Memory B cell (primary cell): Measurements from ENCODE around the gene MND1.
A peak's percentile ranks its signal among the peaks of the same experiment; 100 is the strongest.

Source experiments
- ATAC-seq: fragments of 150-1000 bp; cut with Tn5 transposase; 2 replicates; pipeline ENCODE4 v1.10.0; 2021; ENCODE audit warnings: low read depth, mild to moderate bottlenecking, moderate library complexity
- DNase-seq, 2 donors: peaks; one replicate each; pipeline ENCODE4 v3.0.0; 2022; ENCODE audit warnings: low spot score in 2 of 2
- H3K27ac Mint-ChIP-seq: one replicate; pipeline ENCODE4 v1.8.0; 2022; ENCODE audit warnings: mild to moderate bottlenecking, moderate library complexity, mixed read lengths
- H3K27me3 Mint-ChIP-seq: one replicate; pipeline ENCODE4 v1.8.0; 2022; ENCODE audit warnings: mixed read lengths
- H3K36me3 Mint-ChIP-seq: one replicate; pipeline ENCODE4 v1.8.0; 2022; ENCODE audit warnings: mild to moderate bottlenecking, mixed read lengths
- H3K4me1 Mint-ChIP-seq: one replicate; pipeline ENCODE4 v1.8.0; 2022; ENCODE audit warnings: mixed read lengths
- H3K4me3 Mint-ChIP-seq: one replicate; pipeline ENCODE4 v1.8.0; 2022; ENCODE audit warnings: mild to moderate bottlenecking, moderate library complexity, mixed read lengths
- H3K9me3 Mint-ChIP-seq: one replicate; pipeline ENCODE4 v1.8.0; 2022; ENCODE audit warnings: mixed read lengths

The MND1 gene

DNA sequence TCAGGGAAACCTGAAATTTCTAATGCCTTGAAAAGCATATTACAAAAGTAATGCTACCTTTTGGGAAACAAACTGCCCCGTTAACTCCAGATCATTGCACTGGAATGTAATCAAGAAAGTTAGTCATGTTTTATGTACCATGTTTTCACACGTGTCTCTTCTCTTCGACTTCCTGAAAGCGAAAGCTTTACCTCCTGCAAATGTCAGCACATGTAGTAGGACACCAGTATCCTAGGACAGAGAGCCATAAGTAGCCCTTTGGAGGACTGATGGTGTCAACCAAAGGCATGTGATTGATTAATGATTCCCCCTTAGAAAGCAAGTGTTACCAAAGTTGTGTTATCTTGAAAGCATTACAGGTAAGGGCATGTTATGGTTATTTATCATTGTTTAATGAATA is 8.8 kb upstream of the MND1 start:
- Mint-ChIP-seq H3K4me3 (no peak overlapping the region), H3K27me3 (no peaks in the 10 kb centered on the region), H3K9me3 (no peaks in the 10 kb centered on the region), H3K27ac (no peak overlapping the region), H3K4me1 (no peaks in the 10 kb centered on the region), H3K36me3 (no peaks in the 10 kb centered on the region)
- DNase-seq, result no peak
- no peak for ATAC-seq

- H3K36me3 Mint-ChIP-seq, result no peaks in the 10 kb centered on the region
- ATAC-seq (no peak), DNase-seq (no peak)
- H3K9me3 Mint-ChIP-seq, result no peaks in the 10 kb centered on the region
- no peak overlapping the region for H3K4me3 Mint-ChIP-seq
- H3K27ac Mint-ChIP-seq, result no peak overlapping the region
- peaks cover 10% of the 10 kb centered on the region for H3K4me1 Mint-ChIP-seq
- H3K27me3 Mint-ChIP-seq, result no peaks in the 10 kb centered on the region
Measured at GRCh38 chr4:153337686-153338085, 6.8 kb upstream of the MND1 start.

GRCh38 chr4:153341575-153342090 is 2.9 kb upstream of the MND1 start:
- DNase-seq (no peak), ATAC-seq (no peak)
- Mint-ChIP-seq H3K27ac (no peak overlapping the region), H3K36me3 (no peaks in the 10 kb centered on the region), H3K4me1 (peaks cover 10% of the 10 kb centered on the region), H3K4me3 (no peak overlapping the region), H3K9me3 (no peaks in the 10 kb centered on the region), H3K27me3 (no peaks in the 10 kb centered on the region)

- Mint-ChIP-seq H3K9me3 (no peaks in the 10 kb centered on the region), H3K36me3 (no peaks in the 10 kb centered on the region), H3K27me3 (no peaks in the 10 kb centered on the region), H3K27ac (no peak overlapping the region), H3K4me3 (peak overlapping the region; percentile 59), H3K4me1 (peaks cover 12% of the 10 kb centered on the region)
- DNase-seq, result no peak
- no peak for ATAC-seq
Measured at GRCh38 chr4:153342751-153343552, 1.5 kb upstream of the MND1 start.

DNA sequence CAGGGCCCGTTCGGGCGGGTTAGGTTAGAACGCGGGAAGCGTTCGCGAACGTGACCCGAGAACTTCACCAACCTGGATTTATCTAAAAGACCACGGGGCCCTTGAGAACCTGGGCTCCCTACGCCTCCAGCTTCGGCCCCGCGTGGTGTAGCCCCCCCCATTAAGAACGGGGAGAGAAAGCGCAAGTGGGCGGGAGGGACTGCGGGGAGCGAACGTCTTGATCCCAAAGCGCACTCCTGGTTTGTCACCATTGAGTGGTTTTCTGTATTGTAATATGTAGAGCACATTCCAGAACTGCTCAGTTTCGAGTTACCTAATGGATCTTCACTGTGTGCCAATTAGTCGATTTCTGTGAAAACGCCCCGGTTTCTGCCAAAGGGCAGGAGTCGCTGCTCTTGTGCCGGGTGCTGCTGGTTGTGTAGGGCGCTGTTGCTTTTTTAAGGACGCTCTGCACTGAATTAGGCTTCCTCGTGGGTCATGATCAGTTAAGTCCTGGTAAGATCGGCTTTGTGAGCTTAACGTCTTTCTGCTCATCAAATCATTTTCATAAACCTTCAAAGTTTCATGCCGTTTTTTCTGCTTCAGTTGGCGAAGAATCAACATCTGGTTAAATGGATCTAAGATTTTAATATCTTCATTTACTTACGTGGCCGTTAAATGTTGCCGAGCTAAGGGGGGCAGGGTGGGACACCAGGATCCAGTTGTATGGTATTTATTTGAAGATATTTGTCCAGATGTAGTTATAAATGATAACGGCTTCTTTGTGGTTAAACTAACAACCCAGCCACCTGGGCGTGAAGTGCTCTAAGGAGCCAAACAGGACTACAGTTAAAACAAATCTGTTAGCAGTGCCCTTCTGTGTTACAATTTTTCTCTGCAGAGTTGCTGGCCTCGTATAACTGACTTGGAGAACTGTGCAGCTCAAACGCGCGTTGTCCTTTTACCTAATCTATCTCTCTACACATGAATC is 809 bp downstream of the MND1 start:
- Mint-ChIP-seq H3K27ac (peak overlapping the region; percentile 65), H3K27me3 (no peaks in the 10 kb centered on the region), H3K36me3 (no peaks in the 10 kb centered on the region), H3K4me1 (peaks cover 16% of the 10 kb centered on the region), H3K4me3 (peak overlapping the region; percentile 92), H3K9me3 (no peaks in the 10 kb centered on the region)
- peak; percentile 41 for ATAC-seq
- DNase-seq, result peak; percentile 22 to 38

- DNase-seq (no peak), ATAC-seq (no peak)
- H3K27me3 Mint-ChIP-seq, result no peaks in the 10 kb centered on the region
- no peak overlapping the region for H3K4me3 Mint-ChIP-seq
- H3K9me3 Mint-ChIP-seq, result no peaks in the 10 kb centered on the region
- H3K4me1 Mint-ChIP-seq, result peaks cover 16% of the 10 kb centered on the region
- H3K36me3 Mint-ChIP-seq, result no peaks in the 10 kb centered on the region
- H3K27ac Mint-ChIP-seq, result no peak overlapping the region
Measured at GRCh38 chr4:153346031-153346430, 1.5 kb downstream of the MND1 start.

GRCh38 chr4:153346563-153346962 is 2.1 kb downstream of the MND1 start:
- Mint-ChIP-seq H3K36me3 (no peaks in the 10 kb centered on the region), H3K9me3 (no peaks in the 10 kb centered on the region), H3K4me3 (no peak overlapping the region), H3K27me3 (no peaks in the 10 kb centered on the region), H3K4me1 (peaks cover 12% of the 10 kb centered on the region), H3K27ac (no peak overlapping the region)
- no peak for ATAC-seq
- no peak for DNase-seq

DNA sequence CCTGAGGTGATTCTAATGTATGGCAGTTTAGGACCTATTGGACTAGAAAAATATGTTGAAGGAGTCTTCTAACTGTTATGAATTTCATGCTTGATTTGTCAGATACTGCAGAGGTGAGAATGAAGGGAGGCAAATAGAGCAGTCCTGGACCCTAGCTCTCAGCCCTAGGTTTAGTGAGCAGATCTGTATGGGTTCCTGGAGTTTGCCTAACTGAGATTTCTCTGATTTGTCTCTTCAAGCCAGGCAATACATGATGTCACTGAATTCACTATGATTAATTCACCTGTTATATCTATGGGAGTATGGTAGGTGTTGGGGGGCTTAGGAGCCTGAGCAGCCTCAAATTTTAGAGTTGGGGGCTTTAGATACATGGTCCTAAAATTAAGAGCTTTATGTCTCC is 2.6 kb downstream of the MND1 start:
- Mint-ChIP-seq H3K4me3 (no peak overlapping the region), H3K27me3 (no peaks in the 10 kb centered on the region), H3K4me1 (peaks cover 8% of the 10 kb centered on the region), H3K36me3 (no peaks in the 10 kb centered on the region), H3K9me3 (no peaks in the 10 kb centered on the region), H3K27ac (no peak overlapping the region)
- ATAC-seq, result no peak
- no peak for DNase-seq

- Mint-ChIP-seq H3K4me1 (peaks cover 6% of the 10 kb centered on the region), H3K9me3 (no peaks in the 10 kb centered on the region), H3K4me3 (no peak overlapping the region), H3K27ac (no peak overlapping the region), H3K36me3 (no peaks in the 10 kb centered on the region), H3K27me3 (no peaks in the 10 kb centered on the region)
- DNase-seq (no peak), ATAC-seq (no peak)
Measured at GRCh38 chr4:153348006-153348405, 3.5 kb downstream of the MND1 start.

DNA sequence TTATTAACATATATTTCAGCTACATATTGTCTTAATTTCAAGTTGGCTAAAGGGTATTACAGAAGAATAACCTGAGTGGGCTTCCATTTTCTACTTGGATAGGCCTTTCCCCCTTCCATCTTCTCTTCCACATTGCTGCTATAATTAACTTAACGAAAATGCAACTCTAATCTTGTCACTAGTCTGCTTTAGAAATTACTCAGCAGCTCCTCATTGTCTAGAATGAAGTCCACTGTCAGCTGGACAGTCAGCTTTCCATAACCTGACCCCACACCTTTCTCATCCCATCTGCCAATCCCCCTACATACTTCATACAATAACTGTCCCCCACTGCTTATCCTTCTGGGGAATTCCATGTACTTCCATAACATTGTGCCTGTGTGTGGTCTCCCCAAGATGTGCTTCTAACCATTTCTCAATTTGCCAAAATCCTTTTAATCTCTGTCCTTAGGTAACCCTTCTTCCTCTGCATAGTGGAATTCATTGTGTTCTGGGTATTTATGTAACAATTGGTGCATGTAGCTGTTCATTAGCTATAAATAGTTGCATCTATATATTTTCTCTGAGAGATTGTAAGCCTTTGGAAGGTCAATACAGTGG is 4.8 kb downstream of the MND1 start:
- no peaks in the 10 kb centered on the region for H3K27me3 Mint-ChIP-seq
- no peak for DNase-seq
- peaks cover 6% of the 10 kb centered on the region for H3K4me1 Mint-ChIP-seq
- no peaks in the 10 kb centered on the region for H3K36me3 Mint-ChIP-seq
- H3K4me3 Mint-ChIP-seq, result no peak overlapping the region
- ATAC-seq, result no peak
- H3K27ac Mint-ChIP-seq, result no peak overlapping the region
- H3K9me3 Mint-ChIP-seq, result no peaks in the 10 kb centered on the region

- Mint-ChIP-seq H3K27me3 (no peaks in the 10 kb centered on the region), H3K4me3 (no peak overlapping the region), H3K27ac (no peak overlapping the region), H3K36me3 (no peaks in the 10 kb centered on the region), H3K9me3 (no peaks in the 10 kb centered on the region), H3K4me1 (peaks cover 5% of the 10 kb centered on the region)
- no peak for ATAC-seq
- DNase-seq, result no peak
Measured at GRCh38 chr4:153362184-153362583, 17.7 kb downstream of the MND1 start.

GRCh38 chr4:153364061-153364460 is 19.6 kb downstream of the MND1 start:
- DNase-seq (no peak), ATAC-seq (no peak)
- Mint-ChIP-seq H3K36me3 (no peaks in the 10 kb centered on the region), H3K4me3 (no peak overlapping the region), H3K27ac (no peak overlapping the region), H3K9me3 (no peaks in the 10 kb centered on the region), H3K27me3 (no peaks in the 10 kb centered on the region), H3K4me1 (peaks cover 5% of the 10 kb centered on the region)

DNA sequence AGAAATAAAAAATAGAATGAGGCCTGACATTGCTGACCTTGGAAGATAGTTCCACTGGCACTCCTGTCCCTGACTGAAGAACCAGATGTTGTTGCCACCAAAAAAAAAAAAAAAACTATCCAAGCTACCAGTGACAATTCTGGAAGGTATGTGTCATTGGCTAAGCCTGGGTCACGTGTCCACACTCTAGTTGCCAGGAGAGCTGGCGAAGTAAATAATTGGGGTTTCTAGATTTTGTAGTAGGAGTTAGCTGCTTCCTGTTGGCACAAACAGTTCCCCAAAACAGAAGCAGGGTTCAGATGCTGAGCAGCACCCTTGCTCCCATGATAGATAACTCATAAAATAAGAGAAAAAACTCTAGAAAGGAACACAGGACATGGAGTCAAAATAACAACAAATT is 20.5 kb downstream of the MND1 start:
- ATAC-seq (peak; percentile 97), DNase-seq (peak in 1 of 2 donors; percentile 12)
- Mint-ChIP-seq H3K27me3 (no peaks in the 10 kb centered on the region), H3K36me3 (no peaks in the 10 kb centered on the region), H3K4me3 (no peak overlapping the region), H3K9me3 (no peaks in the 10 kb centered on the region), H3K27ac (peak overlapping the region; percentile 73), H3K4me1 (peaks cover 5% of the 10 kb centered on the region)

GRCh38 chr4:153366486-153366885 is 22.0 kb downstream of the MND1 start:
- no peak overlapping the region for H3K4me3 Mint-ChIP-seq
- H3K9me3 Mint-ChIP-seq, result no peaks in the 10 kb centered on the region
- peak overlapping the region; percentile 3 for H3K27ac Mint-ChIP-seq
- ATAC-seq, result no peak
- H3K4me1 Mint-ChIP-seq, result peaks cover 5% of the 10 kb centered on the region
- H3K27me3 Mint-ChIP-seq, result no peaks in the 10 kb centered on the region
- no peaks in the 10 kb centered on the region for H3K36me3 Mint-ChIP-seq
- DNase-seq, result no peak
